SH-SY5Y (cell line): ENCODE data around the gene ANKRD11.

Source experiments
- GATA2 ChIP-seq: IDR thresholded peaks from 2 replicates; pipeline ENCODE4 v1.6.1; 2011; ENCODE audit warnings: mild to moderate bottlenecking, low read depth, low read length
- GATA3 ChIP-seq: IDR thresholded peaks from 2 replicates; pipeline ENCODE4 v1.6.1; 2011; ENCODE audit warnings: low read depth, mild to moderate bottlenecking, low read length, moderate library complexity

Gene ANKRD11

GRCh38 chr16:89246903-89247733 lies 243.2 kb downstream of the ANKRD11 start:
- TF ChIP-seq GATA2 (no peak), GATA3 (no peak)

DNA sequence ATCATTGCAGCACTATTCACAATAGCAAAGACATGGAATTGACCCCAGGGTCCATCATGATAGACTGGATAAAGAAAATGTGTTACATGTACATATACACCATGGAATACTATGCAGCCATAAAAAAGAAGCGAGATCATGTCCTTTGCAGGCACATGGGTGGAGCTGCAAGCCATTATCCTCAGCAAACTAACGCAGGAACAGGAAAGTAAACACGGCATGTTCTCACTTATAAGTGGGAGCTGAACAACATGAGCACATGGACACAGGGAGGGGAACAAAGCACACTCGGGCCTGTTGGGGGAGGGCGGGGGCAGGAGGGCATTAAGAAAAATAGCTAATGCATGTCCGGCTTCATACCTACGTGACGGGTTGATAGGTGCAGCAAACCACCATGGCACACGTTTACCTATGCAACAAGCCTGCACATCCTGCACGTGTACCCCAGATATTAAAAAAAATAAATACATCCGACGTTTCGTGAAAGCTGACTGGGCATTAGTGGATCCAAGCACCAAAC lies 243.9 kb downstream of the ANKRD11 start:
- no peak for TF ChIP-seq GATA2
- TF ChIP-seq GATA3 = no peak

GRCh38 chr16:89244754-89245153 lies 245.6 kb downstream of the ANKRD11 start:
- no peak for TF ChIP-seq GATA3
- no peak for TF ChIP-seq GATA2

DNA sequence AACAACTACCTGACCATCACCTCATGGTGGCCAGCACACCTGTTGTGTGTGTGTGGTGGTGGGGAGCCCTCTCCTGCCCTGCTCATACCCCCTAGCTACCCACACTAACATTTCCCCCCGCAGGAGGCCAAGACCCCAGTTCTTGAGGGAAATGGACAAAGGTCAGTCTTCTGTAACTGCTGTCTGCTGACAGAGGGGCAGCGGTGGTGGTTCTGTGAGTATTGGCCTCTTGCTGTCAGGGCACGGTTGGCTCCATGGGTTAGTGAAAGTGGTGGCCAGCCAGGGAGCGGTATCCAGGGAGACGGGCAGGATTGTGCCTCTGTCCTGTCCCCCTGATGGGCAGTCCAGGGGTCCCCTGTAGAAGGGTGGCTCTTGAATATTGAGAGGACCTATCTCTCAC lies 246.7 kb downstream of the ANKRD11 start:
- no peak for TF ChIP-seq GATA3
- no peak for TF ChIP-seq GATA2

DNA sequence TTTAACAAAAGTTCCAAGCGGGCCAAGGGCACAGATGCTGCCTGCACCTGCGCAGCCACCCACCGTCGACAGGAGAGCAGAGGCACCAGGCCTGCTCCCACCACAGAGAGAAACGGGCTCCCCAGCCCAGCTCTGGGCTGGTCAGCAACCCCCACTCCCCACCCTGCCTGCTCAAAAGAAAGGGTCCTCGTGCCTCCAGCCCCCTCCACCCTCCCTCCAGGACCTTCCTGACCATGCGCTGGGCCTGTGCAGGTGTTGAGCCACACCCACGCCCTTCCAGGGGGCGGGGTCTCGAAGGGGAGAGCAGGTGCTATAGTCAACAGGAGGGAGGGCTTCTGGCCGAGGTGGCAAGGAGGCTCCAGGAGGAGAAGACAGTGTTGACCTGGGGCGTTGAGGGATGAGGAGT lies 247.6 kb downstream of the ANKRD11 start:
- TF ChIP-seq GATA2 = no peak
- TF ChIP-seq GATA3 = no peak

DNA sequence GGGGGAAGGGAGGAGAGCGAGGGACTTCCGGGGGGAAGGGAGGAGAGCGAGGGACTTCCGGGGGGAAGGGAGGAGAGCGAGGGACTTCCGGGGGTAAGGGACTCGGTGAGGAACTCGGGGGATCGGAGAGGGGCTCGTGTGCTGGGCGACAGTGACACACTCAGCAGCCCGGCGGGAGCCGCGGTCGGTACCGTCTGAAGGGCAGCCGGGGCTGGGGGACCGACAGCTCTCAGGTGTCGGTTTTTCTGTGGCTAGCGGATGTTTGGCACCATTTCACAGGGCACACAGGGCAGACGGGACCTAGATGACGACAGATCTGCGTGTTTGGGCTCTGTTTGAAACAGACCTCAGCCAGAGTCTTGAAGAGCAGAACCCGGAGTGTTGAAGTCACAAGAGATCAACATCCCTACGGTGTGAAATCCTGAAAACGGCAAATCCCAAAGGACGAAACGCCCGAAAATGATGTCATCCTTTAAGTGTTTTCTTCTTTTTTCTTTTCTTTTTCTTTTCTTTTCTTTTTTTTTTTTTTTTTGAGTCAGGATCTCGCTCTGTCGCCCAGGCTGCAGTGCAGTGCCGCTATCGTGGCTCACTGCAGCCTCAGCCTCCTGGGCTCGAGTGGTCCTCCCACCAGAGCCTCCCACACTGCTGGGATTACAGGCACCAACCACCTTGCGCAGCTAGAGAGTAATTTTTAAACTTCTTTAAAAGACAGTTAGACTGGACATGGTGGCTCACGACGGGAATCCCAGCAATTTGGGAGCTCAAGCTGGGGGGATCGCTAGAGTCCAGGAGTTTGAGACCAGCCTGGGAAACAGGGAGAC lies 249.0 kb downstream of the ANKRD11 start:
- TF ChIP-seq GATA2 (no peak), GATA3 (no peak)

DNA sequence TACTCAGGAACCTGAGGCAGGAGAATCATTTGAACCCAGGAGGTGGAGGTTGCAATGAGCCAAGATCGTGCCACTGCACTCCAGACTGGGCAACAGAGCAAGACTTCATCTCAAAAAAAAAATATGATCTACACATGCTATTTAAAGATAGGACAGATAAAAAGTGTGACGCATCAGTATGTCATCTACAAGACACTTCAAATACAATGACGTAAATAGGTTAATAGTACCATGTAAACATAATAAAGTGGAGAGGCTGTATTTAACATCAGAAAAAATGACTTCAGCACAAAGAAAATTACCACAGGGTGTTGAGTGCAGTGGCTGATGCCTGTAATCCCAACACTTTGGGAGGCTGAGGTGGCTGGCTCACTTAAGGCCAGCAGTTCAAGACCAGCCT lies 252.6 kb downstream of the ANKRD11 start:
- TF ChIP-seq GATA3 (no peak), GATA2 (no peak)

- TF ChIP-seq GATA2 (no peak), GATA3 (no peak)
Observed at GRCh38 chr16:89233678-89234490, 256.5 kb downstream of the ANKRD11 start.

DNA sequence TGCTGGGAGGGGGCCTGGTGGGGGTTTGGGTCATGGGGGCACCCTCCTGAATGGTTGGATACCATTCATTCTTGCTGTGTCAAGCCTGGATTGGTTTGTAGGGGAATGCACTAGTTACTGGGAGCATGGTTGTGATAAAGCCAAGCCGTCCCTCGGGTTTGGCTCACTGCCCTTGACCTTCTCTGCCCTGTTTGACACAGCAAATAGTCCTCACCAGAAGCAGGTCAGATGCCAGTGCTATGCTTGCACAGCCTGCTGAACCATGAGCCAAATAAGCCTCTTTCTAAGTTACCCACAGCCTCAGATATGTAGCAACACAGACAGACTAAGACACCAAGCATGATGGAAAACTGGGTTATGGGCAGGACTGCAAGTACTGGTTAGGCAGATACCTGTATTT lies 258.3 kb downstream of the ANKRD11 start:
- TF ChIP-seq GATA3 (no peak), GATA2 (no peak)

- TF ChIP-seq GATA3 (no peak), GATA2 (no peak)
Observed at GRCh38 chr16:89230255-89230654, 260.1 kb downstream of the ANKRD11 start.

DNA sequence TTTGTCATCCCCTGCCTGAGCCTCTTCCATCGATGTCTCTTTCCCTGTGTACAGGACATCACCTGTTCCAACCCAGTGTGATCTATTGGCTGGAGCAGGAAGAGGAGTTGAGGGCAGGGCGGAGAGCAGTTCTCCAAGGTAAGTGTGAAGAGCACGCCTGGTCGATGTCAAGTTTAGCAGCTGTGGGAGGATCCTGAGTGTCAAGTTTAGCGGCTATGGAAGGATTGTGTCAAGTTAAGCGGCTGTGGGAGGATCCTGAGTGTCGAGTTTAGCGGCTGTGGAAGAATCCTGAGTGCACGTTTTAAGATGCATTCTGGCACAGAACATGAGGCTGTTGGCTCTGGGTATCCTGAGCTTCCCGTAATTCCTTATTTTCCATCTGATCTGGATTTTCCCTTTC lies 265.7 kb downstream of the ANKRD11 start:
- no peak for TF ChIP-seq GATA2
- TF ChIP-seq GATA3 = no peak

DNA sequence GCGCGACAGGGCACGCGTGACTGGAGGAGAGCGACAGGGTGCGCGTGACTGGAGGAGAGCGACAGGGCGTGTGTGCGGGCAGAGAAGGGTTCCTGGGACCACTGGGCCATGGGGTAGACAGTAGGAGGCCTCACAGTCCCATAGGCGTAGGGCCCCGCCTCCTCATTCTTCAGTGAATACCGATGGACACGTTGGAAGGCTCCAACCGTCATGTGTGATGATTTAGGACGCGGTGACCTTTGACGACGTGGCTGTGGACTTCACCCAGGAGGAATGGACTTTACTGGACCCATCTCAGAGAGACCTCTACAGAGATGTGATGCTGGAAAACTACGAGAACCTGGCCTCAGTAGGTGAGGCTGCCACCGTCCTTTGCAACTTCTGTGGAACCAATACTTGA lies 267.4 kb downstream of the ANKRD11 start:
- no peak for TF ChIP-seq GATA2
- no peak for TF ChIP-seq GATA3

- no peak for TF ChIP-seq GATA2
- no peak for TF ChIP-seq GATA3
Observed at GRCh38 chr16:89221604-89222003, 268.8 kb downstream of the ANKRD11 start.

- TF ChIP-seq GATA2 (no peak), GATA3 (no peak)
Observed at GRCh38 chr16:89219365-89219764, 271.0 kb downstream of the ANKRD11 start.
